ENCODE measurements around the gene MINDY4. TPM values are rescaled to one million over a fixed set of nuclear protein-coding genes. Genes with fewer than 3 reads are reported as not detected.

The MINDY4 gene
- total RNA-seq, 6 donors from 2014 or later, result 7.7 to 43.0 (median 19.4) TPM

GRCh38 chr7:30837581-30837980 is 66.4 kb downstream of the MINDY4 start:
- TF ChIP-seq CTCF (IDR thresholded peaks at IDR 0.05) (no peak), POLR2A (IDR thresholded peaks at IDR 0.05) (no peak), POLR2AphosphoS5 (IDR thresholded peaks at IDR 0.05) (no peak), EP300 (IDR thresholded peaks at IDR 0.05) (no peak)
- ATAC-seq (ENCODE audit: low FRiP score in 2 of 2), result no peak
- H3K4me1 ChIP-seq, result peaks cover 0 to 13% (median 10%) of the 10 kb centered on the region in 4 donors
- no peak for DNase-seq
- H3K27me3 ChIP-seq, result no peaks in the 10 kb centered on the region
- 95 to 98% methylated on average over 4 of the region's 4 CpGs for WGBS, 2 donors
- peaks cover 0 to 13% (median 8%) of the 10 kb centered on the region in 4 donors for H3K36me3 ChIP-seq
- no peak overlapping the region for H3K4me3 ChIP-seq
- H3K9me3 ChIP-seq, result peaks cover 0 to 10% (median 6%) of the 10 kb centered on the region in 4 donors
- H3K27ac ChIP-seq, result no peak overlapping the region

- H3K36me3 ChIP-seq, result peaks cover 0 to 13% (median 8%) of the 10 kb centered on the region in 4 donors
Observed at GRCh38 chr7:30838008-30838407, 66.8 kb downstream of the MINDY4 start.

DNA sequence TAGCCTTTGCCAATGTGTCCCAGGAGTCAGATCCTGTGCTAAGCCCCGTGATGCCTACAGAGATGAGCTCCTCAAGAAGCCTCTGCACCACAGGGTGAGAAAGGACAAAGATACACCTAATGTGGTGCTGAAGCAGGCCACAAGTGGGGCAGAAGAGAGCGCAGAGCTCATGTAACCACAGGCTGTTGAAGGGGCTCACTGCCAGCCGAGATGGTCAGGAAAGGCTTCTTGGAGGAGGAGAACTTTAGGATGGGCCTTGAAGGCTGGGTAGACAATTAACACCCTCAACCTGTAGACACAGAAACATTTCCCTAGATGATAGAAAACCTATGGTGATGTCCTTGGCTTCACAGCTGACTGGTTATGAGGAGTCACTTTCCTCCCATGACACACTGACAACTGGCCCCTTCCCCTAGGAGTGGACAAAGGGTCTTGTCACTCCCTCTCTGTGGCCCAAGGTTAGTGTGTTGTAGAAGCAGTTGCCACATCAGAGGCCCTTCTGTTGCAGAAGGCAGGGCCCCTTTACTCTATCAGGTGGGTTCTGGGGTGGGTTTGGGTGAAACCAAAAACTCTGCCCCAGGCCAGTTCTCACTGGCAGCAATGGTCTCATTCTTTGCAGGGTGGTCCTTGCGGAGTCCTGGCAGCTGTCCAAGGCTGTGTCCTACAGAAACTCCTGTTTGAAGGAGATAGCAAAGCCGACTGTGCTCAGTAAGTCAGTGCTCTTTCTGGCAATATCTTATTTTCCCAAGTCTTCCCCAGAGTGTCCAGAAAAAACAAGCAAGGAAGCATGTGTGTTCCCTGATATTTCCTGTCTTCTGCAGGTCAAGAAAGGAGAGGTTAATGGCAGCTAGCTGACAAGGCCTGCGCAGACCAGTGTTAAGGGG is 69.2 kb downstream of the MINDY4 start:
- 82 to 92% methylated on average over 4 to 6 of the region's 6 CpGs for WGBS, 2 donors
- Histone ChIP-seq H3K4me1 (peaks cover 13 to 38% (median 31%) of the 10 kb centered on the region in 4 donors), H3K4me3 (no peak overlapping the region), H3K36me3 (peaks cover 0 to 13% (median 8%) of the 10 kb centered on the region in 4 donors), H3K27me3 (no peaks in the 10 kb centered on the region), H3K9me3 (no peaks in the 10 kb centered on the region), H3K27ac (no peak overlapping the region)
- TF ChIP-seq POLR2AphosphoS5 (IDR thresholded peaks at IDR 0.05) (no peak), POLR2A (IDR thresholded peaks at IDR 0.05) (no peak), EP300 (IDR thresholded peaks at IDR 0.05) (no peak), CTCF (IDR thresholded peaks at IDR 0.05) (no peak)
- no peak for ATAC-seq (ENCODE audit: low FRiP score in 2 of 2)
- no peak for DNase-seq

More at GRCh38 chr7:30838008-30838407, 66.8 kb downstream of the MINDY4 start:
- Histone ChIP-seq H3K4me3 (no peak overlapping the region), H3K4me1 (peaks cover 0 to 15% (median 13%) of the 10 kb centered on the region in 4 donors), H3K27me3 (no peaks in the 10 kb centered on the region), H3K9me3 (peaks cover 0 to 10% (median 6%) of the 10 kb centered on the region in 4 donors), H3K27ac (no peak overlapping the region)
- no peak for TF ChIP-seq CTCF (IDR thresholded peaks at IDR 0.05)
- no peak for TF ChIP-seq EP300 (IDR thresholded peaks at IDR 0.05)
- no peak for TF ChIP-seq POLR2AphosphoS5 (IDR thresholded peaks at IDR 0.05)
- TF ChIP-seq POLR2A (IDR thresholded peaks at IDR 0.05), result no peak
- WGBS, 2 donors, result 94% methylated on average over 5 of the region's 5 CpGs
- ATAC-seq (ENCODE audit: low FRiP score in 2 of 2) (no peak), DNase-seq (no peak)

GRCh38 chr7:30841025-30841735 is 70.0 kb downstream of the MINDY4 start:
- TF ChIP-seq CTCF (IDR thresholded peaks at IDR 0.05) (no peak), POLR2A (IDR thresholded peaks at IDR 0.05) (no peak), EP300 (IDR thresholded peaks at IDR 0.05) (no peak), POLR2AphosphoS5 (IDR thresholded peaks at IDR 0.05) (no peak)
- no peaks in the 10 kb centered on the region for H3K9me3 ChIP-seq
- H3K36me3 ChIP-seq, result peaks cover 0 to 13% (median 8%) of the 10 kb centered on the region in 4 donors
- H3K27ac ChIP-seq, result no peak overlapping the region
- WGBS, 2 donors, result 58 to 78% methylated on average over 19 of the region's 19 CpGs
- no peak for DNase-seq
- H3K4me3 ChIP-seq, result no peak overlapping the region
- peaks cover 21 to 46% (median 39%) of the 10 kb centered on the region in 4 donors for H3K4me1 ChIP-seq
- H3K27me3 ChIP-seq, result no peaks in the 10 kb centered on the region
- no peak for ATAC-seq (ENCODE audit: low FRiP score in 2 of 2)
